Parathyroid adenoma (tissue), 2 donors: ENCODE measurements around the gene ASB5.
"Not testable (repeated sequence)": the region's sequence is repeated elsewhere in the genome, so short reads cannot be mapped to it uniquely, and the experiment has no call there.

Source experiments
- H2AFZ ChIP-seq: fragments of 300-600 bp; sonication (generic); one replicate; pipeline ENCODE4 v1.7.0; 2017; ENCODE audit warnings: antibody characterized with exemption, mild to moderate bottlenecking
- H3K27ac ChIP-seq: fragments of 300-600 bp; sonication (generic); one replicate; pipeline ENCODE4 v1.7.0; 2017
- H3K27me3 ChIP-seq: fragments of 300-600 bp; sonication (generic); one replicate; pipeline ENCODE4 v1.7.0; 2017; ENCODE audit warnings: low read length; ENCODE audit not compliant: control insufficient read depth, insufficient read depth
- H3K36me3 ChIP-seq: fragments of 300-600 bp; sonication (generic); one replicate; pipeline ENCODE4 v1.7.0; 2017; ENCODE audit warnings: low read length; ENCODE audit not compliant: control insufficient read depth, insufficient read depth
- H3K4me1 ChIP-seq: fragments of 300-600 bp; sonication (generic); one replicate; pipeline ENCODE4 v1.7.0; 2017; ENCODE audit warnings: control low read depth
- H3K4me2 ChIP-seq: fragments of 300-600 bp; sonication (generic); one replicate; pipeline ENCODE4 v1.7.0; 2017; ENCODE audit warnings: low read length
- H3K4me3 ChIP-seq: fragments of 300-600 bp; sonication (generic); one replicate; pipeline ENCODE4 v1.7.0; 2017; ENCODE audit warnings: low read depth, low read length
- H3K79me2 ChIP-seq: fragments of 300-600 bp; sonication (generic); one replicate; pipeline ENCODE4 v1.7.0; 2017; ENCODE audit warnings: control low read depth
- H3K9ac ChIP-seq: fragments of 300-600 bp; sonication (generic); one replicate; pipeline ENCODE4 v1.7.0; 2017; ENCODE audit warnings: mild to moderate bottlenecking
- H3K9me3 ChIP-seq: fragments of 300-600 bp; sonication (generic); one replicate; pipeline ENCODE4 v1.7.0; 2017; ENCODE audit warnings: low read length; ENCODE audit not compliant: control insufficient read depth
- CTCF ChIP-seq: fragments of 300-600 bp; sonication (generic); IDR thresholded peaks from one replicate; pipeline ENCODE4 v1.7.0; 2017; ENCODE audit warnings: antibody characterized with exemption, mild to moderate bottlenecking
- donor health status: primary hyperparathyroidism.

The ASB5 gene

GRCh38 chr4:176300565-176300964 lies 31.5 kb upstream of the ASB5 start:
- Histone ChIP-seq H3K27ac (no peak overlapping the region), H3K36me3 (no peaks in the 10 kb centered on the region), H3K9me3 (no peaks in the 10 kb centered on the region), H3K4me3 (no peak overlapping the region), H2AFZ (no peak overlapping the region), H3K27me3 (no peaks in the 10 kb centered on the region), H3K4me1 (no peaks in the 10 kb centered on the region), H3K9ac (no peak overlapping the region), H3K4me2 (no peak overlapping the region), H3K79me2 (no peaks in the 10 kb centered on the region)
- TF ChIP-seq CTCF: no peak

- no peak for TF ChIP-seq CTCF
- Histone ChIP-seq H3K27ac (no peak overlapping the region), H3K27me3 (no peaks in the 10 kb centered on the region), H3K9me3 (no peaks in the 10 kb centered on the region), H3K4me2 (no peak overlapping the region), H2AFZ (no peak overlapping the region), H3K4me1 (no peaks in the 10 kb centered on the region), H3K79me2 (no peaks in the 10 kb centered on the region), H3K9ac (no peak overlapping the region), H3K4me3 (no peak overlapping the region), H3K36me3 (no peaks in the 10 kb centered on the region)
Observed at GRCh38 chr4:176300036-176300435, 31.0 kb upstream of the ASB5 start.

GRCh38 chr4:176298664-176299063 lies 29.6 kb upstream of the ASB5 start:
- Histone ChIP-seq H3K36me3 (no peaks in the 10 kb centered on the region), H3K4me3 (no peak overlapping the region), H3K27ac (no peak overlapping the region), H3K4me1 (no peaks in the 10 kb centered on the region), H3K9ac (no peak overlapping the region), H2AFZ (no peak overlapping the region), H3K27me3 (no peaks in the 10 kb centered on the region), H3K4me2 (no peak overlapping the region), H3K9me3 (no peaks in the 10 kb centered on the region), H3K79me2 (no peaks in the 10 kb centered on the region)
- no peak for TF ChIP-seq CTCF

- not testable (repeated sequence) for H3K9ac ChIP-seq
Observed at GRCh38 chr4:176295907-176296306, 26.9 kb upstream of the ASB5 start.

GRCh38 chr4:176293660-176294059 lies 24.6 kb upstream of the ASB5 start:
- no peak overlapping the region for H3K4me2 ChIP-seq
- no peak overlapping the region for H3K27ac ChIP-seq
- H3K79me2 ChIP-seq: no peaks in the 10 kb centered on the region
- H3K27me3 ChIP-seq: no peaks in the 10 kb centered on the region
- no peaks in the 10 kb centered on the region for H3K36me3 ChIP-seq
- H3K9ac ChIP-seq: no peak overlapping the region
- no peaks in the 10 kb centered on the region for H3K4me1 ChIP-seq
- no peak for TF ChIP-seq CTCF
- no peak overlapping the region for H3K4me3 ChIP-seq
- H2AFZ ChIP-seq: no peak overlapping the region
- no peaks in the 10 kb centered on the region for H3K9me3 ChIP-seq

More at GRCh38 chr4:176295907-176296306, 26.9 kb upstream of the ASB5 start:
- not testable (repeated sequence) for H3K36me3 ChIP-seq, H3K27me3 ChIP-seq, H3K9me3 ChIP-seq, H3K4me2 ChIP-seq, H2AFZ ChIP-seq, H3K27ac ChIP-seq, H3K4me1 ChIP-seq, H3K79me2 ChIP-seq, H3K4me3 ChIP-seq
